Ramos (cell line): ENCODE data around the gene RNF212B.

Experiments
- in situ Hi-C: fragments of 300-500 bp; cut with MboI; formaldehyde crosslinking; loops from one replicate; pipeline ENCODE4 v1.14.3; 2022; ENCODE audit warnings: low sequenced_read_pairs; ENCODE audit not compliant: unreplicated experiment

The RNF212B gene

GRCh38 chr14:23308721-23309445 lies 71.1 kb downstream of the RNF212B start:
- in situ Hi-C loops, result loop anchor here (10.0 to 25.0 kb wide), 2 partner anchors 256 to 853 kb away; partner anchors contain the start of genes AP1G2, IRF9 and REC8

GRCh38 chr14:23310546-23310945 lies 72.8 kb downstream of the RNF212B start:
- in situ Hi-C loops, result loop anchor here (25.0 kb wide), 1 partner anchor 852 kb away; the partner anchor contains the start of genes IRF9 and REC8

GRCh38 chr14:23316300-23316699 lies 78.6 kb downstream of the RNF212B start:
- in situ Hi-C loops, result loop anchor here (25.0 kb wide), 1 partner anchor 846 kb away; the partner anchor contains the start of genes IRF9 and REC8

- in situ Hi-C loops, result loop anchor here (10.0 to 25.0 kb wide), 2 partner anchors 235 to 842 kb away; partner anchors contain the start of genes IRF9, REC8, THTPA and ZFHX2
Measured at GRCh38 chr14:23319746-23320583, 82.2 kb downstream of the RNF212B start.

DNA sequence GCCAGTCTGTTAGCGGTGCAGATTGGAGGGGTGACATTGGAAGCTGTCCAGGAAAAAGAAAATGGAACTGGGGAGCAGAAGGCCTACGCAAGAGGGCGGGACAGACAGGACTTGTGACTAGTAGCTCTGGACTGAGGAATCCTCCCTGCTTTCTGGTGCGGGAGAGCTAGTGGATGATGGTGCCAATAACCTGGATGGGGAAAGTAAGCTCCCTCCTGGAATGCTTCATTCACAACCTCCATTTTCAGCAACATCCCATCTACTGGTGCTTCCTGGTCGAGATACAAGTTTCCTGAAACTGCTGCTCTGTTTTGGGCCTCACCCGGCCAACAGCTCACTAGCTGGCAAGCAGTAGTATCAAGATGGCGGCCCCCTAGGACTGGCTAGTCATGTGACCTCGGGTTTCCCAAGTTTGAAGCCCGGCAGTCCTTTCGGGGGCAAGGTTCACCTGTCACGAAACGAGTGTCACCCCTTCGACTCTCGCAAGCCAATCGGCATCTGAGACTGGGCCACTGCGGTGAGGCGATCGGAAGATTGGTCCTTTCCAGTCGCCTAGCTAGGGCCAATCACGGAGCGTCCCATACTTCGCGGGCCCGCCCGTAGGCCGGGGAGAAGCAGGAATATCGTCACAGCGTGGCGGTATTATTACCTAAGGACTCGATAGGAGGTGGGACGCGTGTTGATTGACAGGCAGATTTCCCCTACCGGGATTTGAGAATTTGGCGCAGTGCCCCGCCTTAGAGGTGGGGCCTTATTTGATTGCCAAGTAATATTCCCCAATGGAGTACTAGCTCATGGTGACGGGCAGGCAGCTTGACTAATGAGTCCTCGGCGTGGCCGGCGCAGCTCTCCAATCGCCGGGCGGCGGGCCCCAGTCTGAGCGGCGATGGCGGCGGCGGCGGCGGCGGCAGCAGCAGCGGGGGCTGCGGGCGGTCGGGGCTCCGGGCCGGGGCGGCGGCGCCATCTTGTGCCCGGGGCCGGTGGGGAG lies 83.1 kb downstream of the RNF212B start, which contains the start of gene PABPN1:
Gene PABPN1, plus strand, starts transcription at position 874 of the 988 bp plus-strand sequence. Its CDS starts 13 bp downstream, at position 887.
- in situ Hi-C loops, result loop anchor here (10.0 to 25.0 kb wide), 2 partner anchors 234 to 841 kb away; partner anchors contain the start of genes IRF9, REC8, THTPA and ZFHX2

DNA sequence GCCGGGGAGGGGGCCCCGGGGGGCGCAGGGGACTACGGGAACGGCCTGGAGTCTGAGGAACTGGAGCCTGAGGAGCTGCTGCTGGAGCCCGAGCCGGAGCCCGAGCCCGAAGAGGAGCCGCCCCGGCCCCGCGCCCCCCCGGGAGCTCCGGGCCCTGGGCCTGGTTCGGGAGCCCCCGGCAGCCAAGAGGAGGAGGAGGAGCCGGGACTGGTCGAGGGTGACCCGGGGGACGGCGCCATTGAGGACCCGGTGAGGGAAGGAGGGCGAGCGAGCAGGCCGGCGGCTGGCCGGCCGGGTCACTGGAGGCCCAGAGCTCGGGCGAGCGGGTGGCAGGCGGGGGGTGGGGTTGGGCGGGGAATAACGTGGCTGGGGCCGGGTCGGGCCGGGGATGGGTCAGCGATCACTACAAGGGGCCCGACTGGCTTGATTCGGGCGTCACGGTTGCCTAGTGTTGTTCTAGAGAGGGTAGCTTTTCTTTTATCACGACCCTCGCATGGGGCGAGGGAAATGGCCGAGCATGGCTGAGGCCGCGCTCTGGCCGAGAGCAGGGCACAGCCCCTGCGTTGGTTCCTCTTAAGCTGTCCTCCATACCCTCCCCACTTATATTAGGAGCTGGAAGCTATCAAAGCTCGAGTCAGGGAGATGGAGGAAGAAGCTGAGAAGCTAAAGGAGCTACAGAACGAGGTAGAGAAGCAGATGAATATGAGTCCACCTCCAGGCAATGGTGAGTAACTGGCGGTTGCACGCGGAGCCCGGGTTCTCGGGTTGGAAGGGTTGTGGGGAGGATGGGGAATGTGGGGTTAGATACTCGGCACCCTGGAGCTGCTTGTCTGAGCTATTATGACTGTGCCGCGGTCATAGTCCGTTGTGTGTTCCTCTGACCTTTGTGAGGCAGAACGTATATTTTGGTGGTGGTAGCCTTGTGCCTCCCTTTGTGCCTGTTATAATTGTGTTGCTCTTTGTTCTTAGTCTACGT lies 84.1 kb downstream of the RNF212B start:
- in situ Hi-C loops, result loop anchor here (10.0 to 25.0 kb wide), 2 partner anchors 233 to 840 kb away; partner anchors contain the start of genes IRF9, REC8, THTPA and ZFHX2
